ENCODE results near the gene SLCO3A1. TPM values are rescaled to one million over a fixed set of nuclear protein-coding genes. Genes with fewer than 3 reads are reported as not detected.

The SLCO3A1 gene
- total RNA-seq, 2 donors from 2014 or later: 7.2 to 11.4 TPM

DNA sequence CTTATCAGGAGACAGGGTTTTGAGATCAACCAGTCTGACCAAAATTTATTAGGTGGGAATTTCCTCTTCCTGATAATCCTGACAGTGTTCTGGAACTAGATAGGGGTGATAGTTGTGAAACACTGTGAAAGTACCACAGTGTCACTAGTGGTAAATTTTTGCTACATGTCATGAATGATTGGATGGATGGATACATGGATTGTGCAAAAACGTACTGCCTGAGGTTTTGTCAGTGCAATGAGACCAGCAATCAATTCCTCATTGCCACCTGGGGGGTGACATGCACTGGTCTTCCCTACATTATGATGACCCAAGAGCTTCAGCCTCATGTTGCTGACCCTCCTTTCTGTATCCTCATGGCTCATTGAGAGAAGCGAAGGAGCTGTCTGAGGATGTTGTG lies 123.5 kb downstream of the SLCO3A1 start:
- 79 to 96% methylated on average over 2 of the region's 2 CpGs for WGBS, 2 experiments (ENCODE audit: insufficient coverage in 1 of 2, insufficient read length in 1 of 2)

GRCh38 chr15:91980502-91981267 lies 127.2 kb downstream of the SLCO3A1 start:
- 89 to 92% methylated on average over 4 to 9 of the region's 9 CpGs for WGBS, 2 experiments (ENCODE audit: insufficient coverage in 1 of 2, insufficient read length in 1 of 2)
- no peaks in the 10 kb centered on the region for H3K4me1 Mint-ChIP-seq
- H3K36me3 Mint-ChIP-seq (ENCODE audit: low read depth): no peaks in the 10 kb centered on the region
- no peak overlapping the region for H3K27ac Mint-ChIP-seq
- no peaks in the 10 kb centered on the region for H3K27me3 ChIP-seq (ENCODE audit: control insufficient read depth, insufficient read depth, low read length, poor library complexity, severe bottlenecking)
- no peaks in the 10 kb centered on the region for H3K9me3 Mint-ChIP-seq
- H3K9ac ChIP-seq (ENCODE audit: extremely low read depth, low read length, poor library complexity, severe bottlenecking): no peak overlapping the region
- H3K27ac ChIP-seq (ENCODE audit: low read depth, low read length): no peak overlapping the region
- no peak overlapping the region for H3K4me3 ChIP-seq (ENCODE audit: low read length)
- no peak for TF ChIP-seq CTCF (conservative IDR thresholded peaks at IDR 0.05)
- no peak for DNase-seq
- H3K4me3 Mint-ChIP-seq: no peak overlapping the region
- H3K36me3 ChIP-seq (ENCODE audit: control insufficient read depth, insufficient read depth, low read length): no peaks in the 10 kb centered on the region
- no peaks in the 10 kb centered on the region for H3K9me3 ChIP-seq (ENCODE audit: control insufficient read depth, low read length)
- no peaks in the 10 kb centered on the region for H3K4me1 ChIP-seq (ENCODE audit: control insufficient read depth, insufficient read depth, low read length)
- H3K27me3 Mint-ChIP-seq (ENCODE audit: insufficient read depth): no peaks in the 10 kb centered on the region

More for the DNA sequence above, 123.5 kb downstream of the SLCO3A1 start:
- no peak for TF ChIP-seq CTCF (conservative IDR thresholded peaks at IDR 0.05)
- Histone ChIP-seq H3K9me3 (ENCODE audit: control insufficient read depth, low read length) (no peaks in the 10 kb centered on the region), H3K36me3 (ENCODE audit: control insufficient read depth, insufficient read depth, low read length) (no peaks in the 10 kb centered on the region), H3K27me3 (ENCODE audit: control insufficient read depth, insufficient read depth, low read length, poor library complexity, severe bottlenecking) (no peaks in the 10 kb centered on the region), H3K9ac (ENCODE audit: extremely low read depth, low read length, poor library complexity, severe bottlenecking) (no peak overlapping the region), H3K27ac (ENCODE audit: low read depth, low read length) (no peak overlapping the region), H3K4me3 (ENCODE audit: low read length) (no peak overlapping the region), H3K4me1 (ENCODE audit: control insufficient read depth, insufficient read depth, low read length) (no peaks in the 10 kb centered on the region)
- no peaks in the 10 kb centered on the region for H3K36me3 Mint-ChIP-seq (ENCODE audit: low read depth)
- no peak for DNase-seq
- peaks cover 4% of the 10 kb centered on the region for H3K4me1 Mint-ChIP-seq
- no peak overlapping the region for H3K4me3 Mint-ChIP-seq
- H3K9me3 Mint-ChIP-seq: no peaks in the 10 kb centered on the region
- no peaks in the 10 kb centered on the region for H3K27me3 Mint-ChIP-seq (ENCODE audit: insufficient read depth)
- H3K27ac Mint-ChIP-seq: no peak overlapping the region

DNA sequence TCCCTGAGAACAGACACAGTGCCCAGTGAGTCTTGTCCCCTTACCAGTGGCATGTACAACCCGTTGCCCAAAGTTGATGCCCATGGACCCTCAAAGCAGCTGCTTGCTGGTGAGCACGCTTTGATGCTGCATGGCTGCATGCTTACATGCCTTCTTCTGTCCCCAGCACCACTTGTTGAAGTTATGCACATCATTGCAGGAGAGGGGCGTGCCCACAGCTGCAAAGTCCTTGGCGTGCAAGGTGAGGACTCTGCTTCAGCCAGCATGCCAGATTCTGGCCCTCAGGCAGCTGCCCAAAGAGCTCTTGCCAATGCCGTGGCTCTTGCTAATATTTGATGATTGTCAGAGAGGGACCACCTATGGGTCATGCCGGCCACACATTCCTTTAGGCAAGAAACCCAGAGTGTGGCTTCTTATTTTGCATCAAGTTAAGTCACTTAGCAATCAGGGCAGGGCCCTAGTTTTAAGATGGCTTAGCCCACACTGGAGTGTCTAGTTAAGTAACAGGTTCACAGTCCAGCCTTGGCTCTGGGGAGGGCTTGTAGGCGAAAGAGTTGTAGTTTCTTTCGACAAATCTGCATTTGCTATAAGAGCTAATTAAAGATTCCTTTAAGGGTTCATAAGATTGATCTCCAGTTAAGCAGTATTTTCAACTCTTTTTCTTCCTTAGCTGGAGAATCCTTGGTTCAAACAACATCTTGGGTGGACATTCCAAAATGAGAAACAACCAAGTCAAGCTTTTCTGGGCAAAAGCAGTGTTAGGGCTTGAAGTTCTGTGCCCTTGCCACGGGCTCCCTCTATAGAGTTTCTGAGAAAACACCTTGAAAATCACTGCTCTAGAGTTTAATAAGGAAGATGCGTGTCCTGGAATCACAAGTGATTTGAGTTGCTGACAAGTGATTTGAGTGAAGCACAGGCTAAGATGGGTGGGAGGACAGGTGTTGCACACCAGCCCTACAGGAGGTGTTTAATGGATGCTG lies 128.6 kb downstream of the SLCO3A1 start:
- Histone ChIP-seq H3K27me3 (ENCODE audit: control insufficient read depth, insufficient read depth, low read length, poor library complexity, severe bottlenecking) (no peaks in the 10 kb centered on the region), H3K9me3 (ENCODE audit: control insufficient read depth, low read length) (no peaks in the 10 kb centered on the region), H3K36me3 (ENCODE audit: control insufficient read depth, insufficient read depth, low read length) (no peaks in the 10 kb centered on the region), H3K4me1 (ENCODE audit: control insufficient read depth, insufficient read depth, low read length) (no peaks in the 10 kb centered on the region), H3K27ac (ENCODE audit: low read depth, low read length) (no peak overlapping the region), H3K4me3 (ENCODE audit: low read length) (no peak overlapping the region), H3K9ac (ENCODE audit: extremely low read depth, low read length, poor library complexity, severe bottlenecking) (no peak overlapping the region)
- no peaks in the 10 kb centered on the region for H3K9me3 Mint-ChIP-seq
- H3K4me1 Mint-ChIP-seq: no peaks in the 10 kb centered on the region
- no peak overlapping the region for H3K27ac Mint-ChIP-seq
- no peak for TF ChIP-seq CTCF (conservative IDR thresholded peaks at IDR 0.05)
- no peaks in the 10 kb centered on the region for H3K27me3 Mint-ChIP-seq (ENCODE audit: insufficient read depth)
- 93% methylated on average over 10 of the region's 10 CpGs for WGBS, 2 experiments (ENCODE audit: insufficient coverage in 1 of 2, insufficient read length in 1 of 2)
- H3K36me3 Mint-ChIP-seq (ENCODE audit: low read depth): no peaks in the 10 kb centered on the region
- no peak for DNase-seq
- no peak overlapping the region for H3K4me3 Mint-ChIP-seq

Measured in endodermal cell (in vitro differentiated cells).